ENCODE results near the gene MKX.

MKX gene, protein sequence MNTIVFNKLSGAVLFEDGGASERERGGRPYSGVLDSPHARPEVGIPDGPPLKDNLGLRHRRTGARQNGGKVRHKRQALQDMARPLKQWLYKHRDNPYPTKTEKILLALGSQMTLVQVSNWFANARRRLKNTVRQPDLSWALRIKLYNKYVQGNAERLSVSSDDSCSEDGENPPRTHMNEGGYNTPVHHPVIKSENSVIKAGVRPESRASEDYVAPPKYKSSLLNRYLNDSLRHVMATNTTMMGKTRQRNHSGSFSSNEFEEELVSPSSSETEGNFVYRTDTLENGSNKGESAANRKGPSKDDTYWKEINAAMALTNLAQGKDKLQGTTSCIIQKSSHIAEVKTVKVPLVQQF
- long read RNA-seq, result 0 reads

DNA sequence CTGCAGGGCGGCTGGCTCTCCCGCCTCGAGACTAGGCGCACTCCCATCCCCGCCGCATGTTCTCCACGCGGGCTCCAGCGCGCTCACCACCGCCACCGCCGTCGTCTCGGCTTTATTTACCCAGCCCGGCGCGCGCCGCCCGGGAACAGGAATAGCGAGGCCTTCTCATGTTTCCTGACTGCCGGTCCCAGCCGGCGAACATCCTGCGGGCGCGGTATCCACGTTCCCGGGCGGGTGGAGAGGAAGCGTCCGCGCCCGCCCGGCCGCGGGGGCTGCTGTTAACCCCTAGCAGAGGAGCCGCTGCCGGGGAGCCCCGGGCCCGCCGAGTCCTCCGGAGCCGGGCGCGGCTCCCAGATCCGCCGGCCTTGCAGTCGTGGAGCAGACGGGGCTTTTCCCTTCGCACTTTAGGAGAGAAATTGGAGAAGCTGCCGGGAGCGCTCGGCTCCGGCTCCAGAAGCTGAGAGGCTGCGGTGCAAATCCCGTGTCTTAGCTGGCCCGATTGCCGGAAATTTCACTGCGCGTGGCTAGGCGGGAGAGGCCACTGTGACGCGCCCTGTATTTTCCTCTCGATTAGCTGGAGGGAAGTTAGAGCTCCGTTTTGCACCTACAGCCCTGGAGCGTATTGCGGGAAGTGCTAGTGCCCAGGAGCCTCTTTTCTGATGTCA lies at the start of gene MKX:
TSS of gene MKX (minus strand) at position 88 of the 665 bp plus-strand sequence. CDS start 2,404 bp downstream, outside the sequence.
- DNase-seq (ENCODE audit: low read depth in 1 of 2, low spot score in 1 of 2), result no peak
- TF ChIP-seq, protein P1, sequence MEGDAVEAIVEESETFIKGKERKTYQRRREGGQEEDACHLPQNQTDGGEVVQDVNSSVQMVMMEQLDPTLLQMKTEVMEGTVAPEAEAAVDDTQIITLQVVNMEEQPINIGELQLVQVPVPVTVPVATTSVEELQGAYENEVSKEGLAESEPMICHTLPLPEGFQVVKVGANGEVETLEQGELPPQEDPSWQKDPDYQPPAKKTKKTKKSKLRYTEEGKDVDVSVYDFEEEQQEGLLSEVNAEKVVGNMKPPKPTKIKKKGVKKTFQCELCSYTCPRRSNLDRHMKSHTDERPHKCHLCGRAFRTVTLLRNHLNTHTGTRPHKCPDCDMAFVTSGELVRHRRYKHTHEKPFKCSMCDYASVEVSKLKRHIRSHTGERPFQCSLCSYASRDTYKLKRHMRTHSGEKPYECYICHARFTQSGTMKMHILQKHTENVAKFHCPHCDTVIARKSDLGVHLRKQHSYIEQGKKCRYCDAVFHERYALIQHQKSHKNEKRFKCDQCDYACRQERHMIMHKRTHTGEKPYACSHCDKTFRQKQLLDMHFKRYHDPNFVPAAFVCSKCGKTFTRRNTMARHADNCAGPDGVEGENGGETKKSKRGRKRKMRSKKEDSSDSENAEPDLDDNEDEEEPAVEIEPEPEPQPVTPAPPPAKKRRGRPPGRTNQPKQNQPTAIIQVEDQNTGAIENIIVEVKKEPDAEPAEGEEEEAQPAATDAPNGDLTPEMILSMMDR (IDR thresholded peaks at IDR 0.05; ENCODE audit: insufficient read depth, low read length), result no peak
- TF ChIP-seq GABPA (IDR thresholded peaks at IDR 0.05; ENCODE audit: low read depth), result no peak
- no peak for TF ChIP-seq POLR2AphosphoS5 (IDR thresholded peaks at IDR 0.05; ENCODE audit: low read depth)
- Histone ChIP-seq H3K27ac (replicated peaks) (no peak within 1 kb of the TSS), H3K27me3 (ENCODE audit: insufficient read depth, poor library complexity, severe bottlenecking) (peaks cover 70% of the 10 kb centered on the region), H3K4me3 (replicated peaks; ENCODE audit: insufficient read depth, low read length) (no peak within 1 kb of the TSS)

DNA sequence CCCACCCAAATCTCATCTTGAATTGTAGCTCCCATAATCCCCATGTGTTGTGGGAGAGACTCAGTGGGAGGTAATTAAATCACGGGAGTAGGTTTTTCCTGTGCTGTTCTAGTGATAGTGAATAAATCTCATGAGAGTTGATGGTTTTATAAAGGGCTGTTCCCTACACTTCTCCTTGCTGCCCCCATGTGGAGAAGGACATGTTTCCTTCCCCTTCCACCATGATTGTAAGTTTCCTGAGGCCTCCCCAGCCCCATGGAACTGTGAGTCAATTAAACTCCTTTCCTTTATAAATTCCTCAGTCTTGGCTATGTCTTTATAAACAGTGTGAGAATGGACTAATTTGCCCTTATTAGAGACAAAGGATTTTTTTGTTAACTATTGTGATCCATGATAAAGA lies 48.5 kb upstream of the MKX start:
- H3K27ac ChIP-seq (replicated peaks), result no peak overlapping the region
- no peak overlapping the region for H3K4me3 ChIP-seq (replicated peaks; ENCODE audit: insufficient read depth, low read length)
- TF ChIP-seq SPI1 (IDR thresholded peaks at IDR 0.05; ENCODE audit: borderline replicate concordance, low read depth) (no peak), POLR2AphosphoS5 (IDR thresholded peaks at IDR 0.05; ENCODE audit: low read depth) (no peak), GABPA (IDR thresholded peaks at IDR 0.05; ENCODE audit: low read depth) (no peak)
- peaks cover under 1% of the 10 kb centered on the region for H3K27me3 ChIP-seq (ENCODE audit: insufficient read depth, poor library complexity, severe bottlenecking)
- peak in 1 of 2 experiments; percentile 1 for DNase-seq (ENCODE audit: low read depth in 1 of 2, low spot score in 1 of 2)

DNA sequence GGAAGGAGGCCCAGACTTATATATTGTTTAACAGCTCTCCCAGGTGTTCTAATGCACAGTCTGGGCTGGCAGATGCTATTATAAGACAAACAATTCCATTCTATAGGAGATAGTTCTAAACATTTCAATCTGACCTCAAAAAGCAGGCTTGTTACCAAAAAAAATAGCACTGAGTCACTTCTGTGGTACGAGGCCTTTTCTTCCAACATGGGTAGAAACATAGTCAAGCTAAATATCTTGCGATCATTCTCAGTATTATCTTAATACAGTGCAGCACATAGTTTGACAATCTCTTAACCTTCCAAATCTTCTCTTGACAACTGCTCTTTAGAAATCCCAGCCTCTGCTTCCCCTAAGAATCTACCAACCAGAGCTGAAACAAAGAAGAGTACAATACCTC lies 46.6 kb upstream of the MKX start:
- H3K4me3 ChIP-seq (replicated peaks; ENCODE audit: insufficient read depth, low read length), result no peak overlapping the region
- DNase-seq (ENCODE audit: low read depth in 1 of 2, low spot score in 1 of 2), result no peak
- no peaks in the 10 kb centered on the region for H3K27me3 ChIP-seq (ENCODE audit: insufficient read depth, poor library complexity, severe bottlenecking)
- TF ChIP-seq, protein P1 (IDR thresholded peaks at IDR 0.05; ENCODE audit: insufficient read depth, low read length), result no peak
- TF ChIP-seq SPI1 (IDR thresholded peaks at IDR 0.05; ENCODE audit: borderline replicate concordance, low read depth) (no peak), POLR2AphosphoS5 (IDR thresholded peaks at IDR 0.05; ENCODE audit: low read depth) (no peak), GABPA (IDR thresholded peaks at IDR 0.05; ENCODE audit: low read depth) (no peak)
- TF ChIP-seq, protein P2, sequence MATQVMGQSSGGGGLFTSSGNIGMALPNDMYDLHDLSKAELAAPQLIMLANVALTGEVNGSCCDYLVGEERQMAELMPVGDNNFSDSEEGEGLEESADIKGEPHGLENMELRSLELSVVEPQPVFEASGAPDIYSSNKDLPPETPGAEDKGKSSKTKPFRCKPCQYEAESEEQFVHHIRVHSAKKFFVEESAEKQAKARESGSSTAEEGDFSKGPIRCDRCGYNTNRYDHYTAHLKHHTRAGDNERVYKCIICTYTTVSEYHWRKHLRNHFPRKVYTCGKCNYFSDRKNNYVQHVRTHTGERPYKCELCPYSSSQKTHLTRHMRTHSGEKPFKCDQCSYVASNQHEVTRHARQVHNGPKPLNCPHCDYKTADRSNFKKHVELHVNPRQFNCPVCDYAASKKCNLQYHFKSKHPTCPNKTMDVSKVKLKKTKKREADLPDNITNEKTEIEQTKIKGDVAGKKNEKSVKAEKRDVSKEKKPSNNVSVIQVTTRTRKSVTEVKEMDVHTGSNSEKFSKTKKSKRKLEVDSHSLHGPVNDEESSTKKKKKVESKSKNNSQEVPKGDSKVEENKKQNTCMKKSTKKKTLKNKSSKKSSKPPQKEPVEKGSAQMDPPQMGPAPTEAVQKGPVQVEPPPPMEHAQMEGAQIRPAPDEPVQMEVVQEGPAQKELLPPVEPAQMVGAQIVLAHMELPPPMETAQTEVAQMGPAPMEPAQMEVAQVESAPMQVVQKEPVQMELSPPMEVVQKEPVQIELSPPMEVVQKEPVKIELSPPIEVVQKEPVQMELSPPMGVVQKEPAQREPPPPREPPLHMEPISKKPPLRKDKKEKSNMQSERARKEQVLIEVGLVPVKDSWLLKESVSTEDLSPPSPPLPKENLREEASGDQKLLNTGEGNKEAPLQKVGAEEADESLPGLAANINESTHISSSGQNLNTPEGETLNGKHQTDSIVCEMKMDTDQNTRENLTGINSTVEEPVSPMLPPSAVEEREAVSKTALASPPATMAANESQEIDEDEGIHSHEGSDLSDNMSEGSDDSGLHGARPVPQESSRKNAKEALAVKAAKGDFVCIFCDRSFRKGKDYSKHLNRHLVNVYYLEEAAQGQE (IDR thresholded peaks at IDR 0.05; ENCODE audit: insufficient replicate concordance, low read depth), result no peak
- no peak overlapping the region for H3K27ac ChIP-seq (replicated peaks)

DNA sequence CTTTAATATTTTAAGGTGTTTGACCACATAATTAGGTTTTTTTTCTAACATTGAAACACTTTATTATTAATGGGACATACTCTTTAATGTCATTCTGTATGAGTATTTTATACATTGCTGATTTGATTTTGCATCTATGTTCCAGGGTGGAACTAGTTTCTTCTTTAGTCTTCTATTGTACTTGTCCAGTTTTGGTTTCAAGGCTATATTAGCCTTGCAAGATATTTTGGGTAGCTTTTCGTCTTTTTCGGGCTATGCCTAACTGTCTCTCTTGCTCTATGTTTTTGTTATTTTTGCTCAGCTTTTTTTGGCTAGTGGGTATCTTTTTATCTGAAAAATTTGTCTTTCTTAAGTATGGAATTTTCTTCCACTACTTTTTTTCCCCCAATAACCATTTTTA lies 38.7 kb upstream of the MKX start:
- Histone ChIP-seq H3K27ac (replicated peaks) (no peak overlapping the region), H3K27me3 (ENCODE audit: insufficient read depth, poor library complexity, severe bottlenecking) (no peaks in the 10 kb centered on the region), H3K4me3 (replicated peaks; ENCODE audit: insufficient read depth, low read length) (no peak overlapping the region)
- DNase-seq (ENCODE audit: low read depth in 1 of 2, low spot score in 1 of 2), result no peak
- TF ChIP-seq, protein P2 (IDR thresholded peaks at IDR 0.05; ENCODE audit: insufficient replicate concordance, low read depth), result no peak
- no peak for TF ChIP-seq POLR2AphosphoS5 (IDR thresholded peaks at IDR 0.05; ENCODE audit: low read depth)
- TF ChIP-seq GABPA (IDR thresholded peaks at IDR 0.05; ENCODE audit: low read depth), result no peak
- TF ChIP-seq SPI1 (IDR thresholded peaks at IDR 0.05; ENCODE audit: borderline replicate concordance, low read depth), result no peak
- TF ChIP-seq, protein P1 (IDR thresholded peaks at IDR 0.05; ENCODE audit: insufficient read depth, low read length), result no peak

Data from HL-60 (cell line).